ENCODE results near the gene MOB3C. TPM values are rescaled to one million over a fixed set of nuclear protein-coding genes. Genes with fewer than 3 reads are reported as not detected.

The MOB3C gene
- total RNA-seq, 2 donors from 2014 or later: 1.7 to 2.3 TPM

- Histone ChIP-seq H3K9ac (ENCODE audit: extremely low read depth, low read length, poor library complexity, severe bottlenecking) (no peak overlapping the region), H3K9me3 (ENCODE audit: control insufficient read depth, low read length) (no peaks in the 10 kb centered on the region), H3K27ac (ENCODE audit: low read depth, low read length) (no peak overlapping the region), H3K4me3 (ENCODE audit: low read length) (no peak overlapping the region), H3K36me3 (ENCODE audit: control insufficient read depth, insufficient read depth, low read length) (no peaks in the 10 kb centered on the region), H3K4me1 (ENCODE audit: control insufficient read depth, insufficient read depth, low read length) (no peaks in the 10 kb centered on the region), H3K27me3 (ENCODE audit: control insufficient read depth, insufficient read depth, low read length, poor library complexity, severe bottlenecking) (no peaks in the 10 kb centered on the region)
- 91 to 95% methylated on average over 11 to 15 of the region's 15 CpGs for WGBS, 2 experiments (ENCODE audit: insufficient coverage in 1 of 2, insufficient read length in 1 of 2)
- no peak for DNase-seq
- H3K36me3 Mint-ChIP-seq (ENCODE audit: low read depth): peaks cover 25% of the 10 kb centered on the region
- H3K9me3 Mint-ChIP-seq: no peaks in the 10 kb centered on the region
- TF ChIP-seq CTCF (conservative IDR thresholded peaks at IDR 0.05): no peak
- no peaks in the 10 kb centered on the region for H3K4me1 Mint-ChIP-seq
- H3K27me3 Mint-ChIP-seq (ENCODE audit: insufficient read depth): no peaks in the 10 kb centered on the region
- H3K27ac Mint-ChIP-seq: no peak overlapping the region
- H3K4me3 Mint-ChIP-seq: no peak overlapping the region
These were observed 54.1 kb downstream of the MOB3C start for GRCh38 chr1:46562498-46562897.

GRCh38 chr1:46558966-46559365 is 57.6 kb downstream of the MOB3C start:
- Mint-ChIP-seq H3K27ac (no peak overlapping the region), H3K36me3 (ENCODE audit: low read depth) (peaks cover 16% of the 10 kb centered on the region), H3K27me3 (ENCODE audit: insufficient read depth) (peaks cover 3% of the 10 kb centered on the region), H3K4me3 (no peak overlapping the region), H3K4me1 (no peaks in the 10 kb centered on the region), H3K9me3 (no peaks in the 10 kb centered on the region)
- no peak overlapping the region for H3K4me3 ChIP-seq (ENCODE audit: low read length)
- no peaks in the 10 kb centered on the region for H3K9me3 ChIP-seq (ENCODE audit: control insufficient read depth, low read length)
- 90 to 95% methylated on average over 8 of the region's 8 CpGs for WGBS, 2 experiments (ENCODE audit: insufficient coverage in 1 of 2, insufficient read length in 1 of 2)
- H3K4me1 ChIP-seq (ENCODE audit: control insufficient read depth, insufficient read depth, low read length): no peaks in the 10 kb centered on the region
- no peak overlapping the region for H3K9ac ChIP-seq (ENCODE audit: extremely low read depth, low read length, poor library complexity, severe bottlenecking)
- H3K27ac ChIP-seq (ENCODE audit: low read depth, low read length): peak overlapping the region; percentile 88
- no peak for TF ChIP-seq CTCF (conservative IDR thresholded peaks at IDR 0.05)
- no peaks in the 10 kb centered on the region for H3K36me3 ChIP-seq (ENCODE audit: control insufficient read depth, insufficient read depth, low read length)
- DNase-seq: no peak
- H3K27me3 ChIP-seq (ENCODE audit: control insufficient read depth, insufficient read depth, low read length, poor library complexity, severe bottlenecking): no peaks in the 10 kb centered on the region

GRCh38 chr1:46558141-46558963 is 58.3 kb downstream of the MOB3C start:
- 82 to 87% methylated on average over 13 to 20 of the region's 20 CpGs for WGBS, 2 experiments (ENCODE audit: insufficient coverage in 1 of 2, insufficient read length in 1 of 2)
- Histone ChIP-seq H3K27me3 (ENCODE audit: control insufficient read depth, insufficient read depth, low read length, poor library complexity, severe bottlenecking) (no peaks in the 10 kb centered on the region), H3K4me1 (ENCODE audit: control insufficient read depth, insufficient read depth, low read length) (no peaks in the 10 kb centered on the region), H3K36me3 (ENCODE audit: control insufficient read depth, insufficient read depth, low read length) (no peaks in the 10 kb centered on the region), H3K27ac (ENCODE audit: low read depth, low read length) (peak overlapping the region; percentile 88), H3K9ac (ENCODE audit: extremely low read depth, low read length, poor library complexity, severe bottlenecking) (no peak overlapping the region), H3K9me3 (ENCODE audit: control insufficient read depth, low read length) (no peaks in the 10 kb centered on the region), H3K4me3 (ENCODE audit: low read length) (no peak overlapping the region)
- Mint-ChIP-seq H3K9me3 (no peaks in the 10 kb centered on the region), H3K4me3 (no peak overlapping the region), H3K27ac (no peak overlapping the region), H3K4me1 (no peaks in the 10 kb centered on the region), H3K27me3 (ENCODE audit: insufficient read depth) (peaks cover 5% of the 10 kb centered on the region), H3K36me3 (ENCODE audit: low read depth) (peaks cover 13% of the 10 kb centered on the region)
- no peak for TF ChIP-seq CTCF (conservative IDR thresholded peaks at IDR 0.05)
- DNase-seq: peak; percentile 64

Other genes starting within 250 kb of the MOB3C start
- 10 to 100 TPM; 27.1 to 56.6 TPM for gene FAAH, start 222.5 kb downstream of the MOB3C start, total RNA-seq
- 10 to 100 TPM in 1 of 2 donors, 1 to 10 TPM in 1; 5.7 to 16.6 TPM for gene DMBX1, start 127.0 kb downstream of the MOB3C start, total RNA-seq
- gene KNCN, start 65.2 kb downstream of the MOB3C start, total RNA-seq: not detected
- 10 to 100 TPM; 19.9 to 28.5 TPM for gene MKNK1, start 12.5 kb downstream of the MOB3C start, total RNA-seq
- 10 to 100 TPM; 56.1 to 84.2 TPM for gene ATPAF1, start 51.6 kb upstream of the MOB3C start, total RNA-seq
- gene TEX38, start 55.0 kb upstream of the MOB3C start, total RNA-seq: under 1 TPM in 1 of 2 donors, not detected in 1; 0.55 TPM
- 10 to 100 TPM; 82.7 to 83.4 TPM for gene EFCAB14, start 102.3 kb upstream of the MOB3C start, total RNA-seq
- 1 to 10 TPM in 1 of 2 donors, under 1 TPM in 1; 0.92 to 2.0 TPM for gene CYP4B1, start 182.2 kb upstream of the MOB3C start, total RNA-seq

All from endodermal cell (in vitro differentiated cells).